SW 1271 (cell line): ENCODE measurements around the gene RNU6-9.

Source experiments
- DNase-seq, 2 experiments: peaks; one replicate each; lab custom pipeline; 2025; lab: John Stamatoyannopoulos, UW

Gene RNU6-9

GRCh38 chr19:918481-919198 lies 25.4 kb downstream of the RNU6-9 start:
- DNase-seq: peak in 1 of 2 experiments; percentile 21

DNA sequence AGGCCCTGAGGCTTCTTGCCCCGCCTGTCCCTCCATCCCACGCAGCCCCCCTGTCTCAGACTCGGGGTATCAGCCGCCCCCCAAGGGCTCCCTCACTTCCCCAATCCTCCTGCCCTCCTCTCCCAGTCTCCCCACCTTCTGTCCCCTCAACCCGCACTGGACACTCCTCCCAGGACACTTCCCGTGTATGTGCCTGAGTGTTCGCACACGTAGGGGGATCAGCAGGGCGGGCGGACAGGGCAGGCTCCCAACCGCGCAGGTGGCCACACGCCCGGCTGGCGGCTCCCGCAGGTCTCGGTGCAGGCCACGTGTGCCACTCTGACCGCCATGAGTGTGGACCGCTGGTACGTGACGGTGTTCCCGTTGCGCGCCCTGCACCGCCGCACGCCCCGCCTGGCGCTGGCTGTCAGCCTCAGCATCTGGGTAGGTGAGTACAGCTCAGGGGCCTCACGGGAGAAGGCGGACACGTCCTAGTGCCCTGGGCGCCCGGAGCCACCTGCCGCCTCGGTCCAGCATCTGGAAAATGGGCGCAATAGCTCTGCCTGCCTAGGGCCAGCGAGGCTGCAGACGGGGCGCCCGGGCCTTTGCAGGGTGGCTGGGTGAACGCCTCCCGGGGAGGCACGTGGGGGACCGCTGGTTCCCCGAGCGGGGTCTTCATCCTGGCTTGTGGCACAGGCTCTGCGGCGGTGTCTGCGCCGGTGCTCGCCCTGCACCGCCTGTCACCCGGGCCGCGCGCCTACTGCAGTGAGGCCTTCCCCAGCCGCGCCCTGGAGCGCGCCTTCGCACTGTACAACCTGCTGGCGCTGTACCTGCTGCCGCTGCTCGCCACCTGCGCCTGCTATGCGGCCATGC lies 26.1 kb downstream of the RNU6-9 start:
- no peak for DNase-seq

DNA sequence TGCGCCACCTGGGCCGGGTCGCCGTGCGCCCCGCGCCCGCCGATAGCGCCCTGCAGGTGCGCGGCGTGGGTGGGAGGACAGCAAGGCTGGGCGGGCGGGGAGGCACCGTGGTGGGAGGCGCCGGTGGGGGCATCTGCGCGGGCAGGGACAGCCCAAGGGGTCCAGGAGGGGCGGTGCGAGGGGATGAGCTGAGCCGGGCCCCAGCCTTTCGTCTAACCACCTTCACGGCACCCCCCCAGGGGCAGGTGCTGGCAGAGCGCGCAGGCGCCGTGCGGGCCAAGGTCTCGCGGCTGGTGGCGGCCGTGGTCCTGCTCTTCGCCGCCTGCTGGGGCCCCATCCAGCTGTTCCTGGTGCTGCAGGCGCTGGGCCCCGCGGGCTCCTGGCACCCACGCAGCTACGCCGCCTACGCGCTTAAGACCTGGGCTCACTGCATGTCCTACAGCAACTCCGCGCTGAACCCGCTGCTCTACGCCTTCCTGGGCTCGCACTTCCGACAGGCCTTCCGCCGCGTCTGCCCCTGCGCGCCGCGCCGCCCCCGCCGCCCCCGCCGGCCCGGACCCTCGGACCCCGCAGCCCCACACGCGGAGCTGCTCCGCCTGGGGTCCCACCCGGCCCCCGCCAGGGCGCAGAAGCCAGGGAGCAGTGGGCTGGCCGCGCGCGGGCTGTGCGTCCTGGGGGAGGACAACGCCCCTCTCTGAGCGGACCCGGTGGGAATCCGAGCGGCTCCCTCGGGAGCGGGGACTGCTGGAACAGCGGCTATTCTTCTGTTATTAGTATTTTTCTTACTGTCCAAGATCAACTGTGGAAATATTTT lies 27.0 kb downstream of the RNU6-9 start:
- no peak for DNase-seq

DNA sequence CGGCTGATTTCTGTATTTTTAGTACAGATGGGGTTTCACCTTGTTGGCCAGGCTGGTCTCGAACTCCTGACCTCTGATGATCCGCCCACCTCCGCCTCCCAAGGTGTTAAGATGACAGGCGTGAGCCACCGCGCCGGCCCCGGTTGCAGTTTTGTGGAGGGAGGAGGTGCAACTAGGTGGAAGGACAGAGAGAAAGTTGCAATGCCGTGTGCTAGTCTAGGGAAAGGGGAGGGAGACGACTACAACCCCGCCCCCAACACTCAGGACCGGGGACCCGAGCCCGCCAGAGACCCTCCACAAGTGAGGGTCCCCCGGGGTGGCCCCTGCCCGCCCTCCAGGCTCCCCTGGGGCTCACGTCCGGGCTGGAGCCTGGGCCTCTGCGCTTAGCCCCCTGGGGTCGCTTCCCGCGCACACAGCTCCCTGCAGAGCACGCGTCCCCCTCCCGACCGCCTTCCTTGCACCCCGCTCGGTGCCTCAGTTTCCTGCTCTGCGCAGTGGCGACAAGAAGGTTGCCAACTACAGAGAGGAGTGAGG lies 31.3 kb downstream of the RNU6-9 start:
- no peak for DNase-seq

GRCh38 chr19:925087-925525 lies 31.8 kb downstream of the RNU6-9 start:
- peak in 1 of 2 experiments; percentile 86 for DNase-seq

DNA sequence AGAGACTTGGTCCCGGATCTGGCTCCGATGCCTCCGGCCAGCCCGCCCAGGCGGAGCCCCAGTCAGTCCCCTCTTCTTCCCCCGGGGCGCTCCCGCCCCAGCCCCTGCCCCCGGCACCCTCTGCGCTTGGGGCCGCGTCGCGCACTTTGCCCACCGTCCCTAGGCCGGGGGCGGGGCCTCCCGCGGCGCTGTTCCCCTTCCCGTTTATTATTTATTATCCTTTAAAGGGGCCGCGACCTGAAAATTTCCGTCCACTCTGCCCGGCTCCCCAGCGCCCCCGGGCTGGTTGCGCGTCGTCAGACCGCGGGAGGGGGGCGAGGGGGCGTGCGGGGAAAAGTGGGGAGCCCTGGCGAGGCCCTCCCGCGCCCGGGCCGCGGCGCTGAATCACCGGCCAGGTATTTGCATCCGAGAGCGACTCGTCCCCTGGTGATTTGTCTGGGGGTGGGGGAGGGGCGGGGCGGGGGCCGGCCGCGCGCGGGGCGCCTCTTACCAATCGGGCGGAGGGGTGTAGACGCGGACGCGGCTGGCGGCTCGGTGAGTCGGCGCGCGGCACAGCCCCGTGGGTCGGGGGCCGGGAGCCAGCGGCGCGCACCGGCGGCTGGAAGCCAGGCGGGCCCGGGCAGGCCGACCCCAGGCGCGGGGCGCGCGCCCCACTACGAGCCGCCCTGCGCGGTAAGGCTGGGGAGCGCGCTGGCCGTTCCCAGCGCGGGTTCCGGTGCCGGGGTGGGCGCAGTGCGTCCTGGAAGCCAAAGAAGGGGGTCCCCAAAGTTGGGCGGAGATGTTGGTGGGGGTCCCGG lies 32.4 kb downstream of the RNU6-9 start, which contains the start of gene ARID3A:
Gene ARID3A (plus strand): TSS at position 510 of the 797 bp plus-strand sequence. CDS start 3,494 bp downstream, outside the sequence.
- DNase-seq: peak; percentile 63 to 86

- DNase-seq: no peak
Observed at GRCh38 chr19:926323-926588, 33.0 kb downstream of the RNU6-9 start.

- DNase-seq: no peak
Observed at GRCh38 chr19:926589-927350, 33.5 kb downstream of the RNU6-9 start.

- no peak for DNase-seq
Observed at GRCh38 chr19:927351-927779, 34.1 kb downstream of the RNU6-9 start.

- no peak for DNase-seq
Observed at GRCh38 chr19:927780-928401, 34.6 kb downstream of the RNU6-9 start.

DNA sequence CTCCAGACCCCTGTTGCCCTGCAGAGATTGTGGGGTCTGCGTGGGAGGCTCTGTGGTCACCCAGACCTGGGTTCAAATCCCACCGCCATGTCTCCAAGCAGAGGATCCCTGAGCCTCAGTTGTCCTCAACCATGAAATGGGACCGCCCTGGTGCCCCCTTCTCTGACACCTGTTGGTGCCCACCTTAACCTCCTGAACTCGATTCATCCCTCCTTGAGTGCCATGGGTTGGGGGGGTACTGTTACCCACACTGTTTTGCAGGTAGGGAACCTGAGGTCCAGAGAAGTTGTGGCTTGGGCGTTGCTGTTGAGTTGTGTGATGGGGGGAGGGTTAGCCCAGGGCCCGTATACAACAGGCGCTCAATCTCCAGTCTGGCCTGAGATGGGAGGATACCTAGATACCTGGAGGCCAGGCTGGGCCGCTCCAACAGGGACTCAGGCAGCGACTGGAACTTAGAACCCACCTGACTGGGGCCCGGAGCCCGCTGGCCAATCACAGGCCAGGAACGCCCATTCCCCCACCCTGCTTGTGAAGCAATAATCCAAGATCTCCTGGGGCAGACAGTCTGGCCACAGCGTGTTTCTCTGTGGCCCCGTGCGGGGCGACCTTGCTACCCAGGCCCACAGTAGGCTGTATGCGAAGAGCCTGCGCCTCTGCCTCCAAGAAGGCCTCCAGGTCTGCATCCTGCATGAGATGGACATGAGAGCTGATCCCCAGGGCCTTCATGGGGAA lies 35.4 kb downstream of the RNU6-9 start:
- no peak for DNase-seq

- no peak for DNase-seq
Observed at GRCh38 chr19:929203-929890, 36.1 kb downstream of the RNU6-9 start.

GRCh38 chr19:929891-930258 lies 36.6 kb downstream of the RNU6-9 start:
- DNase-seq: no peak

- no peak for DNase-seq
Observed at GRCh38 chr19:931860-932647, 38.8 kb downstream of the RNU6-9 start.

DNA sequence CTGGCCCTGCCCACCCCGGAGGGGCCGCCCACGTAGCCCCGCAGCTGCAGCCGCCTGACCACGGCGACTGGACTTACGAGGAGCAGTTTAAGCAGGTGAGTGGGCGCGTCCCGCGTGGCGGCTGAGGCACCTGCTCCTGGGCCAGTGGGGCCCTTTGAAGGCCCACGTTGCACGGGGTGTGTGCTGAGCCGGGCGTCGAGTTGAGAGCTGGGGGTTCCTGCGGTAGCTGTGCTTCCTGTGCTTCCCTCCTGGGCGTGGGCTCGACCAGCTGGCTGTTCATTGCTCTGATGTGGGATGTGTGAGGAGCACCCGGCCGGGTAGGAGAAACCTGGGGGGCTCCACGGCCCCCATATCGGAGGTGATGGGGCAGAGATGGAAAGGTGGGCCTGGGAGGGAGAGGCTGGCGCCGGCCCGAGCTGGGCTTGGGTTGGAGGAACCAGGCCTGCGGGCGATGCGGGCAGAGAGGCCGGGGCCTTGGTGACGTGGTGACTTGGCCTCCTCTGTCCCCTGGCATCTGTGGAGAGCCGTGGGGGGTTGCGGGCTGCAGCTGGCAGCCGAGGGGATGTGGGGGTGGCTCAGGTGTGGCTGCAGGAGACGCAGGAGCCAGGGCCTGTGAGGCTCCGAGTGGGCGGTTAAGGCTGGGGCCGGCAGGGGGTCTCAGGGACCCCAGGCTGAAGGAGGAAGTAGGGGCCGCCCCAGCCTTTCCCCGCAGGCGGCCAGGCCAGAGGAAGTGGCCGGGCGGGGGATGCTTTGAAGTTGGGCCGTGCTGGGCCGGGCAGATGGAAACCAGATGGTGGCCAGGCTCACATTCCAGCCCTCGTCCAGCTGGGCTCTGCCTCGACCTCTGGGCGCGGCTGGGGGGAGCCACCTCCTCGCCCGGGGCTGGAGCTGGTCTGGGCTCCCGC lies 39.6 kb downstream of the RNU6-9 start:
- peak in 1 of 2 experiments; percentile 59 for DNase-seq

DNA sequence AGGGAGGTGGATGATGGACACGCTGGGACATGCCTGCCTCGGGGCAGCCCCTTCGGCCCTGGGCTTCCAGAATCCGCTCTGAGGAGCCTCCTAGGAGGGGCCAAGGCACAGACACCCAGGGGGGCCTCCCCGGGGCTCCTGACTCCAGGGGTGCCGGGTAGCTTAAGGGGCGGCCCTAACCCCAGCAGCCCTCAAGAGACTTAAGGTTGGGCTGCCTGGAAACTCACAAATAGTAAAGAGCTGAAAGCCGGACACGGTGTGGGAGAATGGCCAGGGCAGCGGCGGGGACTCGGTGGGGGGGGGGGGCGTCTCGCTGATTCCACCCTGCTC lies 40.2 kb downstream of the RNU6-9 start:
- no peak for DNase-seq

DNA sequence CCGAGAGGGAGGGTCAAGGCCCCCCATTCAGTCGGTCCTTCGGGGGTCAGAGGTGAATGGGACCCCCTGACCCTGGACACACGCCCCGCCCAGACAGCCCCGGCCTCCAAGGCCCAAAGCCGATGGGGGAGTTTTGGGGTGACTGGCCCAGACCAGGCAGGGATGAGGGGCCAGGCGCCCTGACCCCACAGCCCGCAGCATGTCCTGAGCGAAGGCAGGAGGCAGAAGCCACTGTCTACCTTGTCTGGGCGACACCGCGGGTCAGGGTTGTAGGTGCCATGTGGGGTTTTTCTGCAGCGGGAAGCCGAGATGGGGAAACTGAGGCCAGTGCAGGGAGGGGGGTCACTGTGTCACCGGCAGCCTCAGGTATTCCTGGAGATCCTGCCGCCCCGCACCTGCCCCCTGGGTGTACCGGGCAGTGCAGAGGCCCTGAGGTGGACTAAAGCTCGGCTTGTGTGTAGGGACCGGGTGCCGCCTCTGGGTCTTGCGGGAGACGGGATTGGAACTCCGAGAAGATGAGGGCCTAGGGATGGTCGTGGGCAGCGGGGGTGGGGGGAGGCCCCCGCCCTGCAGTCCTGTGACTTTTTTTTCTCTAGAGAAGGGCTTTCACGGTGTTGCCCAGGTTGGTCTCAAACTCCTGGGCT lies 41.0 kb downstream of the RNU6-9 start:
- DNase-seq: no peak
